Measurements from ENCODE around the gene CSPG4. TPM values are rescaled to one million over a fixed set of nuclear protein-coding genes. Genes with fewer than 3 reads are reported as not detected.

The CSPG4 gene
- total and polyA plus RNA-seq, 2 of the 13 experiments (the other 11 are each of a cell fraction or from before 2014, with no cell fraction given) = 0.01 to 0.04 TPM

GRCh38 chr15:75639709-75640482, 72.8 kb downstream of the CSPG4 start, which contains the start of gene IMP3 (continued):
- TF ChIP-seq, protein P1, sequence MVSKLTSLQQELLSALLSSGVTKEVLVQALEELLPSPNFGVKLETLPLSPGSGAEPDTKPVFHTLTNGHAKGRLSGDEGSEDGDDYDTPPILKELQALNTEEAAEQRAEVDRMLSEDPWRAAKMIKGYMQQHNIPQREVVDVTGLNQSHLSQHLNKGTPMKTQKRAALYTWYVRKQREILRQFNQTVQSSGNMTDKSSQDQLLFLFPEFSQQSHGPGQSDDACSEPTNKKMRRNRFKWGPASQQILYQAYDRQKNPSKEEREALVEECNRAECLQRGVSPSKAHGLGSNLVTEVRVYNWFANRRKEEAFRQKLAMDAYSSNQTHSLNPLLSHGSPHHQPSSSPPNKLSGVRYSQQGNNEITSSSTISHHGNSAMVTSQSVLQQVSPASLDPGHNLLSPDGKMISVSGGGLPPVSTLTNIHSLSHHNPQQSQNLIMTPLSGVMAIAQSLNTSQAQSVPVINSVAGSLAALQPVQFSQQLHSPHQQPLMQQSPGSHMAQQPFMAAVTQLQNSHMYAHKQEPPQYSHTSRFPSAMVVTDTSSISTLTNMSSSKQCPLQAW (CRISPR knock-in tag; IDR thresholded peaks at IDR 0.05) = 0 out of 2 replicates have a peak, but pooled peaks have one; percentile 55
- peak; percentile 52; the same call in 1 of the 2 replicates for TF ChIP-seq ZNF12 (CRISPR knock-in tag; IDR thresholded peaks at IDR 0.05)
- TF ChIP-seq YEATS4 (CRISPR knock-in tag; IDR thresholded peaks at IDR 0.05; ENCODE audit: borderline replicate concordance) = peak; percentile 96
- no peak for TF ChIP-seq ARID3A (IDR thresholded peaks at IDR 0.05; ENCODE audit: low read depth, low read length)
- no peak for TF ChIP-seq EZH2 (conservative IDR thresholded peaks at IDR 0.05; ENCODE audit: low read depth, low read length)
- TF ChIP-seq E2F1 (CRISPR knock-in tag; IDR thresholded peaks at IDR 0.05) = peak; percentile 81
- no peak for TF ChIP-seq ZFP36L1 (CRISPR knock-in tag; IDR thresholded peaks at IDR 0.05)
- TF ChIP-seq ZNF407 (CRISPR knock-in tag; IDR thresholded peaks at IDR 0.05; ENCODE audit: not compliant biosample characterization) = peak; percentile 97

All from HepG2 (cell line).